CD4-positive, CD25-positive, alpha-beta regulatory T cell (primary cell): ENCODE measurements around the gene CYRIA. TPM values are rescaled to one million over a fixed set of nuclear protein-coding genes. Genes with fewer than 3 reads are reported as not detected.
A peak's percentile ranks its signal among the peaks of the same experiment; 100 is the strongest.

Experiments
- ATAC-seq, 2 donors: fragments of 150-1000 bp; cut with Tn5 transposase; one replicate each; pipeline ENCODE4 v1.10.0; 2021; ENCODE audit warnings: low read depth in 2 of 2, moderate number of reproducible peaks in 2 of 2, moderate library complexity in 1 of 2
- DNase-seq, 3 donors: peaks; one replicate each; pipeline versions ENCODE4 v3.0.0 to v3.0.0-alpha.2; 2012 to 2022; ENCODE audit warnings: mixed read lengths in 1 of 3
- H3K27ac ChIP-seq: one replicate; pipeline ENCODE4 v1.7.0; 2013; ENCODE audit warnings: mild to moderate bottlenecking, low read length; ENCODE audit not compliant: insufficient read depth, poor library complexity, severe bottlenecking
- H3K27me3 ChIP-seq: one replicate; pipeline ENCODE4 v1.7.0; 2013; ENCODE audit warnings: low read length; ENCODE audit not compliant: control insufficient read depth, insufficient read depth
- H3K36me3 ChIP-seq: one replicate; pipeline ENCODE4 v1.7.0; 2013; ENCODE audit warnings: mild to moderate bottlenecking, low read length, moderate library complexity; ENCODE audit not compliant: control insufficient read depth, insufficient read depth
- H3K4me1 ChIP-seq: 2 replicates; pipeline ENCODE4 v1.7.0; 2013; ENCODE audit warnings: mild to moderate bottlenecking, low read length; ENCODE audit not compliant: insufficient read depth, control insufficient read depth, poor library complexity, severe bottlenecking
- H3K4me3 ChIP-seq: one replicate; pipeline ENCODE4 v1.7.0; 2013; ENCODE audit warnings: low read depth, mild to moderate bottlenecking, low read length, moderate library complexity
- H3K9me3 ChIP-seq, 2 experiments: 1 replicate in 1 of 2; 2 replicates in 1 of 2; pipeline ENCODE4 v1.7.0; 2013; ENCODE audit warnings: low read length in 2 of 2, mild to moderate bottlenecking in 1 of 2, moderate library complexity in 1 of 2; ENCODE audit not compliant: control insufficient read depth in 2 of 2
- H3K27ac Mint-ChIP-seq, 3 donors: one replicate each; pipeline ENCODE4 v1.8.0; 2020 to 2022; ENCODE audit warnings: mild to moderate bottlenecking in 3 of 3, mixed read lengths in 3 of 3, moderate library complexity in 2 of 3
- H3K27me3 Mint-ChIP-seq: one replicate; pipeline ENCODE4 v1.8.0; 2022; ENCODE audit warnings: mild to moderate bottlenecking, mixed read lengths
- H3K36me3 Mint-ChIP-seq: one replicate; pipeline ENCODE4 v1.8.0; 2020; ENCODE audit warnings: mixed read lengths
- H3K4me1 Mint-ChIP-seq, 4 donors: one replicate each; pipeline ENCODE4 v1.8.0; 2020 to 2022; ENCODE audit warnings: mixed read lengths in 4 of 4, mild to moderate bottlenecking in 1 of 4
- H3K4me3 Mint-ChIP-seq, 4 donors: one replicate each; pipeline ENCODE4 v1.8.0; 2020 to 2022; ENCODE audit warnings: mild to moderate bottlenecking in 4 of 4, mixed read lengths in 4 of 4, moderate library complexity in 3 of 4
- H3K9me3 Mint-ChIP-seq, 7 donors: one replicate each; pipeline ENCODE4 v1.8.0; 2020 to 2022; ENCODE audit warnings: mixed read lengths in 7 of 7, mild to moderate bottlenecking in 3 of 7, moderate library complexity in 2 of 7
- polyA plus RNA-seq, 4 donors: library from polyadenylated mRNA; unstranded; fragments of 300-500 nt; fragmentation: Illumina TruSeq; gene quantifications; one replicate each; pipeline ENCODE4 v1.2.3, GENCODE V29; 2021
- total RNA-seq: library from RNA; stranded (reverse); gene quantifications from one replicate; pipeline ENCODE4 v1.2.3, GENCODE V29; 2022

Gene CYRIA
- total and polyA plus RNA-seq, 5 donors from 2014 or later, result 0.25 TPM; not detected in 4

GRCh38 chr2:16632598-16632997 lies 33.0 kb downstream of the CYRIA start:
- Mint-ChIP-seq H3K27ac (no peak overlapping the region), H3K4me1 (peaks cover 0 to 5% (median 0%) of the 10 kb centered on the region in 4 donors), H3K27me3 (peaks cover 5% of the 10 kb centered on the region), H3K9me3 (peaks cover 0 to 2% (median 0%) of the 10 kb centered on the region in 7 donors), H3K4me3 (no peak overlapping the region), H3K36me3 (no peaks in the 10 kb centered on the region)
- Histone ChIP-seq H3K4me3 (no peak overlapping the region), H3K4me1 (no peaks in the 10 kb centered on the region), H3K27ac (no peak overlapping the region), H3K36me3 (no peaks in the 10 kb centered on the region), H3K9me3 (no peaks in the 10 kb centered on the region), H3K27me3 (no peaks in the 10 kb centered on the region)
- ATAC-seq (no peak), DNase-seq (no peak)

- Histone ChIP-seq H3K27ac (no peak overlapping the region), H3K36me3 (no peaks in the 10 kb centered on the region), H3K4me3 (no peak overlapping the region), H3K4me1 (no peaks in the 10 kb centered on the region), H3K27me3 (no peaks in the 10 kb centered on the region), H3K9me3 (no peaks in the 10 kb centered on the region)
- Mint-ChIP-seq H3K9me3 (peaks cover 0 to 2% (median 0%) of the 10 kb centered on the region in 7 donors), H3K4me1 (peaks cover 0 to 6% (median 1%) of the 10 kb centered on the region in 4 donors), H3K27ac (no peak overlapping the region), H3K27me3 (peaks cover 5% of the 10 kb centered on the region), H3K36me3 (no peaks in the 10 kb centered on the region), H3K4me3 (no peak overlapping the region)
- ATAC-seq (peak in 1 of 2 donors; percentile 22), DNase-seq (no peak)
Measured at GRCh38 chr2:16630463-16630862, 35.2 kb downstream of the CYRIA start.

DNA sequence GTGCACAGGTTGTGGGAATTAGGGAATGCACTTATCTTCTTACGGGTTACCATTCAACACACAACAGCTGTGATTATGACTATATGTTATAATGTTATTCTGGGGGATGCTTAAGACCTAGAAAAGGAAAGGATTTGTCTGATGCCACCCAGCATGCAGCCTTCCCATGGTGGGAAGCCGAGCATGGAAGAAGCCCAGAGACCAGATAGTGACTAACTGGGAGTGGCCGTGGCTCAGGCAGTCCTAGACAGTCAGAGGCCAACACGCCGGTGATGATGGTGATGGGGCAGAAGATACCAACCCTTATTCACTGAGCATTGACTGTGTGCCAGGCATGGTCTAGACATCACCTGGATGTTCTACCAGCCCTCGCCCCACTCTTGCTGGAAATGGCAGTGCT lies 35.9 kb downstream of the CYRIA start:
- Histone ChIP-seq H3K4me1 (no peaks in the 10 kb centered on the region), H3K27me3 (no peaks in the 10 kb centered on the region), H3K4me3 (no peak overlapping the region), H3K36me3 (no peaks in the 10 kb centered on the region), H3K9me3 (no peaks in the 10 kb centered on the region), H3K27ac (no peak overlapping the region)
- H3K36me3 Mint-ChIP-seq, result no peaks in the 10 kb centered on the region
- peaks cover 5% of the 10 kb centered on the region for H3K27me3 Mint-ChIP-seq
- DNase-seq (no peak), ATAC-seq (no peak)
- H3K4me1 Mint-ChIP-seq, result peaks cover 0 to 12% (median 4%) of the 10 kb centered on the region in 4 donors
- peaks cover 0 to 2% (median 0%) of the 10 kb centered on the region in 7 donors for H3K9me3 Mint-ChIP-seq
- H3K27ac Mint-ChIP-seq, result no peak overlapping the region
- no peak overlapping the region for H3K4me3 Mint-ChIP-seq

DNA sequence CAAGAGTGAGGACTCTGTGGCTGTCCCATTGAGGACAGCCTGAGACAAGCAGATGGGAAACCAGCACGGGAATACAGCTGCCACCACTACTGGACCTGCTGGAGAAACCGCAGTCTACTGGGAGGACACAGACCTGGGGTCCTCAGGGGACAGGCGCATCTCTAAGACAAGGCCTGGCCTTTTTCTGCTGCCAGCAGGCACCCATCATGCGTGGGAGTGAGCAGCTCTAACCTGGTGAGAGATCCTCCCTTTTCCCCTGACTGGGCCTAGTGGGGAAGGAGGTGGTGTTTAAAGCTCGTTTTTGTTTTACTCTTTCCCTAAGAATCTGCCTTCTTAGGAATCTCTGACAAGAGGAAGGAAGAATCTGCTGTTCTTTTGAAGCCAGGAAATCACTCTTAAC lies 36.6 kb downstream of the CYRIA start:
- H3K4me1 ChIP-seq, result no peaks in the 10 kb centered on the region
- H3K9me3 ChIP-seq, result no peaks in the 10 kb centered on the region
- no peak overlapping the region for H3K27ac Mint-ChIP-seq
- no peaks in the 10 kb centered on the region for H3K36me3 Mint-ChIP-seq
- no peak overlapping the region for H3K27ac ChIP-seq
- H3K9me3 Mint-ChIP-seq, result peaks cover 0 to 2% (median 0%) of the 10 kb centered on the region in 7 donors
- H3K4me3 ChIP-seq, result no peak overlapping the region
- DNase-seq (no peak), ATAC-seq (no peak)
- H3K36me3 ChIP-seq, result no peaks in the 10 kb centered on the region
- peaks cover 0 to 17% (median 6%) of the 10 kb centered on the region in 4 donors for H3K4me1 Mint-ChIP-seq
- H3K4me3 Mint-ChIP-seq, result no peak overlapping the region
- H3K27me3 ChIP-seq, result no peaks in the 10 kb centered on the region
- H3K27me3 Mint-ChIP-seq, result peaks cover 5% of the 10 kb centered on the region

GRCh38 chr2:16628314-16628713 lies 37.3 kb downstream of the CYRIA start:
- Mint-ChIP-seq H3K27ac (no peak overlapping the region), H3K36me3 (no peaks in the 10 kb centered on the region), H3K9me3 (peaks cover 0 to 2% (median 0%) of the 10 kb centered on the region in 7 donors), H3K4me3 (no peak overlapping the region), H3K27me3 (peaks cover 5% of the 10 kb centered on the region), H3K4me1 (peaks cover 0 to 22% (median 6%) of the 10 kb centered on the region in 4 donors)
- ATAC-seq, result no peak
- Histone ChIP-seq H3K36me3 (no peaks in the 10 kb centered on the region), H3K27me3 (no peaks in the 10 kb centered on the region), H3K4me3 (no peak overlapping the region), H3K9me3 (no peaks in the 10 kb centered on the region), H3K4me1 (no peaks in the 10 kb centered on the region), H3K27ac (no peak overlapping the region)
- DNase-seq, result no peak

GRCh38 chr2:16626997-16627605 lies 38.5 kb downstream of the CYRIA start:
- Histone ChIP-seq H3K27ac (no peak overlapping the region), H3K4me3 (no peak overlapping the region), H3K27me3 (no peaks in the 10 kb centered on the region), H3K4me1 (no peaks in the 10 kb centered on the region), H3K9me3 (no peaks in the 10 kb centered on the region), H3K36me3 (no peaks in the 10 kb centered on the region)
- no peak overlapping the region for H3K4me3 Mint-ChIP-seq
- peaks cover 0 to 31% (median 6%) of the 10 kb centered on the region in 4 donors for H3K4me1 Mint-ChIP-seq
- H3K36me3 Mint-ChIP-seq, result no peaks in the 10 kb centered on the region
- DNase-seq, result no peak
- H3K27ac Mint-ChIP-seq, result peak overlapping the region in 1 of 3 donors; percentile 34
- no peak for ATAC-seq
- H3K9me3 Mint-ChIP-seq, result peaks cover 0 to 2% (median 0%) of the 10 kb centered on the region in 7 donors
- peaks cover 5% of the 10 kb centered on the region for H3K27me3 Mint-ChIP-seq

DNA sequence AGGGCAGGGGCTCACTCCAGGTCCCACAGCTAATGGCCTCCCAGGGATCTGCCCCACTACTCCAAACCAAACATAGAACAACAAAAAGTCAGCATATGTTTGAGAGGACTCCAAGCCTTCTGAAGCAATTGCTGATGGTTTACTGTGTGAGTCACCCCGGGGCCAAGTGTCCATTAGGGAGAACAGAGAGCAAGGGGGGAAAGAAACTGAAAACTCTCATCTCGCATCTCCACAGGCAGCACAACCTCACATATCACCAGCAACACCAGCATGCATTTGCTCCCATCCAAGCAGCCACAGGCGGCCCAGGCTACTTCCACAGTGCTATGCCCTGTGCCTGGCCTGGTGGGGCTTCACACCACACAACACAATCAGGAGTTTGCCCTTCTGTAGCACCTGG lies 39.1 kb downstream of the CYRIA start:
- Histone ChIP-seq H3K4me3 (no peak overlapping the region), H3K9me3 (no peaks in the 10 kb centered on the region), H3K36me3 (no peaks in the 10 kb centered on the region), H3K27ac (no peak overlapping the region), H3K27me3 (no peaks in the 10 kb centered on the region), H3K4me1 (no peaks in the 10 kb centered on the region)
- ATAC-seq, result no peak
- Mint-ChIP-seq H3K4me1 (peaks cover 0 to 31% (median 6%) of the 10 kb centered on the region in 4 donors), H3K36me3 (no peaks in the 10 kb centered on the region), H3K27me3 (peaks cover 5% of the 10 kb centered on the region), H3K9me3 (peaks cover 0 to 2% (median 0%) of the 10 kb centered on the region in 7 donors), H3K27ac (peak overlapping the region in 1 of 3 donors; percentile 34), H3K4me3 (no peak overlapping the region)
- no peak for DNase-seq

DNA sequence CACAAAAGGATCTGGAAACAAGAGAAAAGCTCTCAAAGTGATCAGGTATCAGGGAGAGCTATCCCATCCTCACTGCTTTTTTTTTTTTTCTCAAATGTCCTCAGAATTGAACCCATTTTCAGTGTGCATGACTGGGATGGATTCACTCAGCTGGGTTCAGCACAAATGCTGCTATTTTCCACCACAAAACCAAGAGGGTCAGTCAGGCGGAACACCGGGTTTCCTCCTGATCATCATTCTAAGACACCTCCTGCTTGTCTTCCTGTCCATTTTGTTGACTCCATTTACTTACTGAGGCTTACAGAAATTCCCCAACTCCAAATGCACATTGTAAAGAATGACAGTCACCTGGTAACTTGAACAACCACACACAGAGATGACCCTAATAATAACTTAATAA lies 39.9 kb downstream of the CYRIA start:
- ATAC-seq, result no peak
- Mint-ChIP-seq H3K4me1 (peaks cover 0 to 31% (median 6%) of the 10 kb centered on the region in 4 donors), H3K9me3 (peaks cover 0 to 2% (median 0%) of the 10 kb centered on the region in 7 donors), H3K27ac (no peak overlapping the region), H3K27me3 (no peaks in the 10 kb centered on the region), H3K4me3 (no peak overlapping the region), H3K36me3 (no peaks in the 10 kb centered on the region)
- Histone ChIP-seq H3K27ac (no peak overlapping the region), H3K4me1 (no peaks in the 10 kb centered on the region), H3K27me3 (no peaks in the 10 kb centered on the region), H3K9me3 (no peaks in the 10 kb centered on the region), H3K36me3 (no peaks in the 10 kb centered on the region), H3K4me3 (no peak overlapping the region)
- no peak for DNase-seq
